ENCODE results near the gene NACC1. TPM values are rescaled to one million over a fixed set of nuclear protein-coding genes. Genes with fewer than 3 reads are reported as not detected.

The NACC1 gene
- total RNA-seq, 1 donor from 2014 or later, result 34.7 TPM

DNA sequence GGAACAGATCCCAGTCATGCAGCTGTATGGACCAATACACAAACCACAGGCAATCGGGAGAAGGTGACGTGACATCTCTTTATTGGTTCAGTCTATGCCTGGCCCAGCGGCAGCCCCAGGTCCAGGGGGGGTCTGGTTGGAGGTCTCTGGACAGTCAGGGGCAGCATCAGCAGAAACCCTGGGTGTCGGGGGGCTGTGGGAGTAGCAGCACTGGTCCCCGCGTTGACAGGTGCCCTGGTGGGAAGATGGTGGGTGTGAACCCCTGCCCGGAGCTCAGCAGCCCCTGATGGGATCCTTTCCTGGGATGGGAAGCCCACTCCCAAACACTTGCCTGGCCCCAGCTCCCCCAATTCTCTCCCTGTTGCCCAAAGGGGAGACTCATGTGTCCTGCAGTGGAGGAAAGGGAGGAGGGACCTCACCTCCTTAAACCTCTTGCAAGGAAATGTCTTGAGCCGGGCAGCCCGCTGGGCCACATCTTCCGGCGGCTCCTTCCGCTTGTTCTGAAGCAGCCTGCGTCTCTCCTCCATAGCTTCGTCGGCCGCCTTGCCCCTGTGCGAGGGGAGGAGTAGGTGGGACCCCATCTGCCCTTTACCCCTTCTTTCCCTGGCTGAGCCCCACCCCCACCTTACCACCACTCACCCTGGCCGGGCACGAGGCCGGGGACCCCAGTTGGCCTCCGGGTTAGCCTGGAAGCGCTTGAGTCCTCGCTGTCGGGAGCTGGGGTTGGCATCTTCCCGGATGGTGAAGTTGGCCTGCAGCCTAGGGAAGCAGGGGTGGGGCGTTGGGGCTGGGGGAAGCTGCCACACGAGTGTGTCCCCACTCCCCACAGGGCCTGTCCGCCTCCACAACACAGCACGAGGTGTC, 13.0 kb upstream of the NACC1 start:
- H3K4me2 ChIP-seq, result no peak overlapping the region
- peaks cover 3% of the 10 kb centered on the region for H3K4me1 ChIP-seq
- H3K4me1 Mint-ChIP-seq, result peaks cover 5% of the 10 kb centered on the region
- H3K9me3 Mint-ChIP-seq, result peaks cover 2% of the 10 kb centered on the region
- TF ChIP-seq EZH2 (IDR thresholded peaks at IDR 0.05), result no peak
- TF ChIP-seq EZH2phosphoT487 (IDR thresholded peaks at IDR 0.05), result no peak
- TF ChIP-seq, protein P1, sequence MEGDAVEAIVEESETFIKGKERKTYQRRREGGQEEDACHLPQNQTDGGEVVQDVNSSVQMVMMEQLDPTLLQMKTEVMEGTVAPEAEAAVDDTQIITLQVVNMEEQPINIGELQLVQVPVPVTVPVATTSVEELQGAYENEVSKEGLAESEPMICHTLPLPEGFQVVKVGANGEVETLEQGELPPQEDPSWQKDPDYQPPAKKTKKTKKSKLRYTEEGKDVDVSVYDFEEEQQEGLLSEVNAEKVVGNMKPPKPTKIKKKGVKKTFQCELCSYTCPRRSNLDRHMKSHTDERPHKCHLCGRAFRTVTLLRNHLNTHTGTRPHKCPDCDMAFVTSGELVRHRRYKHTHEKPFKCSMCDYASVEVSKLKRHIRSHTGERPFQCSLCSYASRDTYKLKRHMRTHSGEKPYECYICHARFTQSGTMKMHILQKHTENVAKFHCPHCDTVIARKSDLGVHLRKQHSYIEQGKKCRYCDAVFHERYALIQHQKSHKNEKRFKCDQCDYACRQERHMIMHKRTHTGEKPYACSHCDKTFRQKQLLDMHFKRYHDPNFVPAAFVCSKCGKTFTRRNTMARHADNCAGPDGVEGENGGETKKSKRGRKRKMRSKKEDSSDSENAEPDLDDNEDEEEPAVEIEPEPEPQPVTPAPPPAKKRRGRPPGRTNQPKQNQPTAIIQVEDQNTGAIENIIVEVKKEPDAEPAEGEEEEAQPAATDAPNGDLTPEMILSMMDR (IDR thresholded peaks at IDR 0.05), result peak; percentile 1
- H3K36me3 ChIP-seq, result no peaks in the 10 kb centered on the region
- H3K9me3 ChIP-seq (ENCODE audit: low read depth), result no peaks in the 10 kb centered on the region
- H3K27ac ChIP-seq, result no peak overlapping the region
- no peak overlapping the region for H3K4me3 ChIP-seq
- peaks cover 33% of the 10 kb centered on the region for H3K27me3 ChIP-seq
- DNase-seq (ENCODE audit: low spot score), result no peak
- H3K36me3 Mint-ChIP-seq, result peaks cover 4% of the 10 kb centered on the region
- H3K9ac ChIP-seq, result no peak overlapping the region
- H3K4me3 Mint-ChIP-seq, result peak overlapping the region; percentile 44
- peaks cover 20% of the 10 kb centered on the region for H4K20me1 ChIP-seq (ENCODE audit: low read depth)
- H3K79me2 ChIP-seq (ENCODE audit: low read depth), result no peaks in the 10 kb centered on the region
- peaks cover 8% of the 10 kb centered on the region for H3F3A ChIP-seq (ENCODE audit: low read depth)
- peaks cover 16% of the 10 kb centered on the region for H3K27me3 Mint-ChIP-seq (ENCODE audit: insufficient read depth, low read depth)
- H2AFZ ChIP-seq (replicated peaks), result no peak overlapping the region
- no peak overlapping the region for H3K27ac Mint-ChIP-seq

DNA sequence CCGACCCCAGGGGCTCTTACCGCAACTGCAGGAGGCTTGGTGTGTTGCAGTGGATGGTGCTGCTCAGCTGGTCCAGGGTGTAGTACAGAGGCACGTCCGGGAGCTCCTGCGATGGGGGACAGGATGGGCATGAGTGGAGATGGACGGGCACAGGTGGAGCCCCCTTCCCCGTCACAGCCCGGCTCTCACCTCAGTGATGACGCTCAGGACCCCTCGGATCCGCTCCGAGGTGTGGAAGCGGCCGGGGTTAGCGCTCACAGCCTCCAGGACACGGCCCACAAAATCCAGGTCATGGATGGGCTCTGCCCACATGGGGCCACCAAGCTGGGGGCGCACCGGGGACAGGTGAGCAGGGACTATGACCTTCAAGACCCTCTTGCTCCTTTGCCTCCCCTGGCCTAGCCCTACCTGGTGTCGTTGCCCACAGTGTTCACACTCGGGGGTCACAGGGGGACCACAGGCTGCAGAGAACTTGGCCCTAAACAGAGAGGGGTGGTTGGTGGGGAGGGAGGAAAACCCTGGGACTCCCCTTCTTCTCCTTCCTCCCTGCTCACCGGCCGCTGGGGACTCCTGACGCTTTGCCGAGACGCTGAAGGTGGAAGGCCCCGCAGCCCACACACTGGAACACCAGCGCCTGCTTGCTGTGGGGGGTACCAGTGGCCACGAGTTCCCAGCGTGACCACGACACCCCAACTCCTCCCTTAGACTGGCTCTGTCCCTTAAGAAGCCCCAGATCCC, 8.5 kb upstream of the NACC1 start:
- H3K27ac Mint-ChIP-seq, result no peak overlapping the region
- peaks cover 4% of the 10 kb centered on the region for H3K79me2 ChIP-seq (ENCODE audit: low read depth)

DNA sequence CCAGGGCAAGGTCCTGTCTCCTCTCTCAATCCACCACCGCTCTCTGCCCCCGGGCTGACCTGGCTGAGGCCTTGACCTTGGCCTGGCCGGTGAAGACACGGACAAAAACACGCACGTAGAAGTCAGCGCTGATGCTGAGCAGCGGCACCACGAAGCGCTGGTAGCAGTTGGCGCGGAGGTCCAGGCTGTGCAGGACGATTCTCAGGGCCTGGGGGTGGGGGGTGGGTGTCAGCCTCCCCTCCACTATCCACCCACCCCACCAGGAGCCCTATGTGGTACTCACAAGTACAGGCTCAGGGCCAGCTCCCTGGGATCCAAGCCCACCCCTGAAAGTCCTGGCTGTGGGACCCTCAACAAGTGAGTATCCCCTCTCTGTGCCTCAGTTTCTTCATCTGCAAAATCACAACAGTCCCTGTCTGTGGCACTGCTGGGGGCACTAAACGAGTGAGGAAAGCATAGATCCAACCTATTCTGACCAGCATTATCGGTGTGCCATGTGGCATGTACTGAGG, 7.9 kb upstream of the NACC1 start:
- H3K27me3 ChIP-seq, result no peaks in the 10 kb centered on the region
- DNase-seq (ENCODE audit: low spot score), result no peak
- no peak overlapping the region for H3K4me3 Mint-ChIP-seq
- TF ChIP-seq EZH2phosphoT487 (IDR thresholded peaks at IDR 0.05) (no peak), EZH2 (IDR thresholded peaks at IDR 0.05) (no peak)
- TF ChIP-seq, protein P1 (IDR thresholded peaks at IDR 0.05), result no peak
- H3K4me3 ChIP-seq, result no peak overlapping the region
- no peaks in the 10 kb centered on the region for H3K9me3 ChIP-seq (ENCODE audit: low read depth)
- H3K4me2 ChIP-seq, result no peak overlapping the region
- no peak overlapping the region for H3K27ac Mint-ChIP-seq
- no peak overlapping the region for H3K9ac ChIP-seq
- H4K20me1 ChIP-seq (ENCODE audit: low read depth), result no peaks in the 10 kb centered on the region
- no peak overlapping the region for H2AFZ ChIP-seq (replicated peaks)
- no peaks in the 10 kb centered on the region for H3K4me1 ChIP-seq
- H3K27me3 Mint-ChIP-seq (ENCODE audit: insufficient read depth, low read depth), result no peaks in the 10 kb centered on the region
- H3K36me3 Mint-ChIP-seq, result peaks cover 4% of the 10 kb centered on the region
- H3K79me2 ChIP-seq (ENCODE audit: low read depth), result peaks cover 10% of the 10 kb centered on the region
- H3F3A ChIP-seq (ENCODE audit: low read depth), result no peaks in the 10 kb centered on the region
- H3K27ac ChIP-seq, result no peak overlapping the region
- no peaks in the 10 kb centered on the region for H3K9me3 Mint-ChIP-seq
- H3K4me1 Mint-ChIP-seq, result no peaks in the 10 kb centered on the region
- no peaks in the 10 kb centered on the region for H3K36me3 ChIP-seq

More for the DNA sequence above, 8.5 kb upstream of the NACC1 start:
- Histone ChIP-seq H3K9ac (no peak overlapping the region), H2AFZ (replicated peaks) (no peak overlapping the region), H3K27ac (no peak overlapping the region), H3F3A (ENCODE audit: low read depth) (peaks cover 3% of the 10 kb centered on the region), H3K4me3 (no peak overlapping the region), H3K27me3 (no peaks in the 10 kb centered on the region), H3K9me3 (ENCODE audit: low read depth) (no peaks in the 10 kb centered on the region), H3K4me2 (no peak overlapping the region), H4K20me1 (ENCODE audit: low read depth) (peaks cover 6% of the 10 kb centered on the region), H3K4me1 (no peaks in the 10 kb centered on the region), H3K36me3 (no peaks in the 10 kb centered on the region)
- no peaks in the 10 kb centered on the region for H3K9me3 Mint-ChIP-seq
- no peaks in the 10 kb centered on the region for H3K4me1 Mint-ChIP-seq
- H3K36me3 Mint-ChIP-seq, result peaks cover 4% of the 10 kb centered on the region
- H3K4me3 Mint-ChIP-seq, result no peak overlapping the region
- DNase-seq (ENCODE audit: low spot score), result no peak
- no peak for TF ChIP-seq EZH2phosphoT487 (IDR thresholded peaks at IDR 0.05)
- TF ChIP-seq, protein P1 (IDR thresholded peaks at IDR 0.05), result no peak
- TF ChIP-seq EZH2 (IDR thresholded peaks at IDR 0.05), result no peak
- H3K27me3 Mint-ChIP-seq (ENCODE audit: insufficient read depth, low read depth), result no peaks in the 10 kb centered on the region

All from neural progenitor cell (in vitro differentiated cells).